Uterus (tissue), 2 donors: Measurements from ENCODE around the gene NUDT21.

Experiments
- POLR2A ChIP-seq, 2 donors: fragments of 450-650 bp; IDR thresholded peaks; one replicate each; pipeline ENCODE4 v1.6.1; 2016; ENCODE audit warnings: antibody characterized with exemption in 2 of 2, mild to moderate bottlenecking in 1 of 2, moderate library complexity in 1 of 2
- TF ChIP-seq, protein P1 (sequence below), 4 experiments: fragments of 200-600 bp in 2 of 4; fragments of 450-650 bp in 2 of 4; sonication (generic) in 2 of 4; IDR thresholded peaks; one replicate each; pipeline ENCODE4 v1.5.1; 2016 to 2019; ENCODE audit warnings: antibody characterized with exemption in 4 of 4, mild to moderate bottlenecking in 2 of 4, moderate library complexity in 1 of 4

DNA sequence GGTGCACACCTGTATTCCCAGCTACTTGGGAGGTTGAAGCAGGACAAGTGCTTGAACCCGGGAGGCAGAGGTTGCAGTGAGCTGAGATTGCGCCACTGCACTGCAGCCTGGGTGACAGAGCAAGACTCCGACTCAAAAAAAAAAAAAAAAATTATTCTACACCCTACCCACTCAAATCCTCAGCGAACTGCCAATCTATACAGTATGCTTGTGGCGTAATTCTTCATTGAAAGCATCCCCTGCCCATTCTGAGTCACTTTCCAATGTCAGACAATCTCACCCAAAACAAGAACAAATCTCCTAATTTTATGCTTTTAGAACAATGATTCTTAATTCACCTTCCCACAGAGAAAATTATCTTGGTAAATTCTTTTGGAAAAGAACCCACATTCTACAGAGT is 37.8 kb downstream of the NUDT21 start:
- TF ChIP-seq, protein P1, sequence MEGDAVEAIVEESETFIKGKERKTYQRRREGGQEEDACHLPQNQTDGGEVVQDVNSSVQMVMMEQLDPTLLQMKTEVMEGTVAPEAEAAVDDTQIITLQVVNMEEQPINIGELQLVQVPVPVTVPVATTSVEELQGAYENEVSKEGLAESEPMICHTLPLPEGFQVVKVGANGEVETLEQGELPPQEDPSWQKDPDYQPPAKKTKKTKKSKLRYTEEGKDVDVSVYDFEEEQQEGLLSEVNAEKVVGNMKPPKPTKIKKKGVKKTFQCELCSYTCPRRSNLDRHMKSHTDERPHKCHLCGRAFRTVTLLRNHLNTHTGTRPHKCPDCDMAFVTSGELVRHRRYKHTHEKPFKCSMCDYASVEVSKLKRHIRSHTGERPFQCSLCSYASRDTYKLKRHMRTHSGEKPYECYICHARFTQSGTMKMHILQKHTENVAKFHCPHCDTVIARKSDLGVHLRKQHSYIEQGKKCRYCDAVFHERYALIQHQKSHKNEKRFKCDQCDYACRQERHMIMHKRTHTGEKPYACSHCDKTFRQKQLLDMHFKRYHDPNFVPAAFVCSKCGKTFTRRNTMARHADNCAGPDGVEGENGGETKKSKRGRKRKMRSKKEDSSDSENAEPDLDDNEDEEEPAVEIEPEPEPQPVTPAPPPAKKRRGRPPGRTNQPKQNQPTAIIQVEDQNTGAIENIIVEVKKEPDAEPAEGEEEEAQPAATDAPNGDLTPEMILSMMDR (IDR thresholded peaks at IDR 0.05): no peak
- TF ChIP-seq POLR2A (IDR thresholded peaks at IDR 0.05): no peak
